T47D (cell line): ENCODE data around the gene TIGD2.

ENCODE experiments used
- DNase-seq, 2 experiments: peaks; one replicate each; pipeline versions ENCODE4 v3.0.0 to v3.0.0-alpha.2; 2011 to 2012; ENCODE audit warnings: low read depth in 1 of 2, low spot score in 1 of 2
- JUND ChIP-seq: IDR thresholded peaks from 2 replicates; pipeline ENCODE4 v1.6.1; 2012; ENCODE audit warnings: low read depth
- in situ Hi-C: cut with HindIII; loops from 2 replicates; pipeline ENCODE4 v1.10.0; 2016; ENCODE audit warnings: low sequenced_read_pairs, low pct_unique_long_range_greater_than_20kb

TIGD2 gene

DNA sequence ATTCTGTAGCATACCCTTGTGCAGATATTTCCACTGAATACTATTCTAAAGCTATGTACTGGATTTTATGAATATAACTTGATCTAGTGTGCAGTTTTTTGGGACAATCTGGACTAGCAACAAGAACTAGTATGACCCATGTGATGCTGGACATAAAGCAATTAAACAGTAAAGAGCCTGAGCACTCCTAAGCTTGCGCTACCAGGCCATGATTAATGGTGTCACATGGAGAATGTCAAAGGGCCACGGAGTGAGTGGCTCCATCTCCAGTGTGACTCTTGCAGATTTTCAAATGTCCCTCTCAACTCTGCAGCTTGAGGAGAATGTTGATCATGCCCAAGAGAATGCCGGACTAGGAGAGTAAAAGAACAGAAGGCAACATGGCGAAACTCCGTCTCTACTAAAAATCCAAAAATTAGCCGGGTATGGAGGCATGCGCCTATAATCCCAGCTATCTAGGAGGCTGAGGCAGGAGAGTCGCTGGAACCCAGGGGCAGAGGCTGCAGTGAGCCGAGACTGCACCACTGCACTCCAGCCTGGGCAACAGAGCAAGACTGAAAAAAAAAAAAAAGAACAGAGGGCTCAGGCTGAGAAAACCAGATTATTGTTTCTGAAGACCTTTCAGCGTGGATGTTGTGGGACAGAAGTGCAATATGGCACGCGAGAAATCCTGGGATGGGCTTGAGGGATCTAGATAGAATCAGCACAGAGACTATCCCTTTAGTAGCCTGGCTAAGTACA, 45.0 kb downstream of the TIGD2 start:
- in situ Hi-C loops: no loop called here

DNA sequence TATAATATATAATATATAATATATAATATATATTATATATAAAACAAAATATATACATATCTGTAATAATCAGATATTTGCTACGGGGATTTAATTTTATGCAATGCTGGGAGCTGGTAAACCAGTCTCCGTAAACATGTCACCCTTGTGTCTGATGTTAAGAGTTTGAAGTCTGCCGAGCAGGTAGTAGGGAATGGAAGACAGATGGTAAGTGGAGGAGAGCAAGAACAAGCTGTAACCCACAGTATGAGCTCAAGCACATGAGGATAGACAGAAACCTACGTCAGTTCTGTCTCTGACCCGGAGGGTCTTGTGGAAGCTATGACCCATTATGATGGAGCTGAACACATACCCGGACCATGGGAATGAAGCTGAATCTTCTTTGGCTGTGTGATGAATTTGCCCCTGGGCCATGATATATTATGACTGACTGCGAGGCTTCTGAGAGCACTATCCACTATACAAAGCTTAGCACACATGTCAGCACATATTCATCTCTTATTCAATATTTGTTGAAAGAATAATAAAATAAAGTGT, 46.2 kb downstream of the TIGD2 start:
- in situ Hi-C loops: no loop called here
- TF ChIP-seq JUND: no peak
- no peak for DNase-seq

More for the DNA sequence above, 45.0 kb downstream of the TIGD2 start:
- no peak for TF ChIP-seq JUND
- no peak for DNase-seq

GRCh38 chr4:89158884-89159503, 47.7 kb downstream of the TIGD2 start:
- in situ Hi-C loops: no loop called here
- no peak for TF ChIP-seq JUND
- peak in 1 of 2 experiments; percentile 51 for DNase-seq

GRCh38 chr4:89160806-89161205, 49.5 kb downstream of the TIGD2 start:
- in situ Hi-C loops: no loop called here
- DNase-seq: no peak
- TF ChIP-seq JUND: no peak

- no peak for DNase-seq
- no peak for TF ChIP-seq JUND
- in situ Hi-C loops: no loop called here
Measured at GRCh38 chr4:89161841-89162240, 50.5 kb downstream of the TIGD2 start.

GRCh38 chr4:89162496-89162895, 51.2 kb downstream of the TIGD2 start:
- no peak for TF ChIP-seq JUND

DNA sequence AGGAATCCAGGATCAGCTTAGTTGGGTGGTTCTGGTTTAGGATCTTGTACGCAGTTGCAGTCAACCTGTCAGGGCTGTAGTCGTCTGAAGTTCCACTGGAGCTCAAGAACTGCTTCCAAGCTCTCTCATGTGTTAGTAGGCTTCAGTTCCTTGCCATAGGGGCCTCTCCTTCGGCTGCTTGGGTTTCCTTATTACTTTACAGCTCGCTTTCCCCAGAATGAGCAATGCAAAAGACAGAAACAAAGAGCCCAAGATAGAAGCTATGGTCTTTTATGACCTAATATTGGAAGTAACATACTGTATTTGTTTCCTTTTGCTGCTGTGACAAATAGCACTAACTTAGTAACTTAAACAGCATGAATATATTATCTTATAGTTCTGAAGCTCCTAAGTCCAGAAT, 51.7 kb downstream of the TIGD2 start:
- in situ Hi-C loops: no loop called here
- no peak for DNase-seq
- no peak for TF ChIP-seq JUND

More at GRCh38 chr4:89162496-89162895, 51.2 kb downstream of the TIGD2 start:
- in situ Hi-C loops: no loop called here
- DNase-seq: no peak

GRCh38 chr4:89164400-89164799, 53.1 kb downstream of the TIGD2 start:
- in situ Hi-C loops: no loop called here

More at GRCh38 chr4:89164400-89164799, 53.1 kb downstream of the TIGD2 start:
- no peak for TF ChIP-seq JUND
- no peak for DNase-seq
